Esophagus squamous epithelium (tissue), 4 donors: ENCODE measurements around the gene SNAP91.

ENCODE experiments used
- CTCF ChIP-seq, 6 experiments: fragments of 450-650 bp in 4 of 6; fragments of 200-600 bp in 2 of 6; sonication (generic) in 2 of 6; IDR thresholded peaks; one replicate each; pipeline ENCODE4 v1.5.1; 2016 to 2019; ENCODE audit warnings: antibody characterized with exemption in 6 of 6, mild to moderate bottlenecking in 4 of 6, moderate library complexity in 4 of 6
- POLR2A ChIP-seq, 4 donors: fragments of 450-650 bp; IDR thresholded peaks; one replicate each; pipeline ENCODE4 v1.6.1; 2017; ENCODE audit warnings: antibody characterized with exemption in 4 of 4, mild to moderate bottlenecking in 4 of 4, moderate library complexity in 3 of 4

GRCh38 chr6:83741089-83741488, 32.2 kb upstream of the SNAP91 start:
- no peak for TF ChIP-seq CTCF (IDR thresholded peaks at IDR 0.05)
- TF ChIP-seq POLR2A (IDR thresholded peaks at IDR 0.05): no peak
